Endothelial cell of umbilical vein (primary cell): ENCODE measurements around the gene SPIRE1. TPM values are rescaled to one million over a fixed set of nuclear protein-coding genes. Genes with fewer than 3 reads are reported as not detected.
"Not testable (repeated sequence)": the region's sequence is repeated elsewhere in the genome, so short reads cannot be mapped to it uniquely, and the experiment has no call there.

Experiments used
- BruUV-seq: library from RNA; stranded (reverse); fragments of 400-500 nt; replicated peaks from 2 replicates; lab custom pipeline; 2021; lab: Mats Ljungman, UMichigan
- CTCF ChIA-PET: fragments of 300-600, 350-600 bp; sonication (Branson Sonifier 250); formaldehyde crosslinking; loops from one replicate; lab custom pipeline; 2021; ENCODE audit warnings: antibody characterized with exemption, inconsistent platforms; lab: Charles Lee
- POLR2A ChIA-PET: fragments of 300-600, 350-600 bp; sonication (Branson Sonifier 250); formaldehyde crosslinking; loops from one replicate; lab custom pipeline; 2021; ENCODE audit warnings: antibody characterized with exemption, inconsistent platforms; lab: Charles Lee
- DNase-seq: peaks from one replicate; pipeline ENCODE4 v3.0.0-alpha.2; 2011; ENCODE audit warnings: low read depth, low spot score
- FAIRE-seq: peaks from 2 replicates; lab custom pipeline; 2011; peaks lifted over from hg19 to GRCh38; lab: Jason Lieb, UNC
- H2AFZ ChIP-seq: 2 replicates; pipeline ENCODE4 v1.6.0; 2012; ENCODE audit warnings: low read depth, low read length, control low read depth, inconsistent platforms
- H3K27ac ChIP-seq: 2 replicates; pipeline ENCODE4 v1.5.1; 2011; ENCODE audit warnings: low read depth, mild to moderate bottlenecking, control low read depth, low read length, moderate library complexity; ENCODE audit not compliant: insufficient read depth
- H3K27me3 ChIP-seq, 2 experiments: 2 replicates each; pipeline versions ENCODE4 v1.6.0 to v1.6.1; 2011; ENCODE audit warnings: low read length in 2 of 2, mixed read lengths in 1 of 2; ENCODE audit not compliant: control insufficient read depth in 2 of 2, insufficient read depth in 2 of 2
- H3K36me3 ChIP-seq, 2 experiments: 2 replicates in 1 of 2; 3 replicates in 1 of 2; pipeline ENCODE4 v1.5.1; 2011; ENCODE audit warnings: low read length in 2 of 2, mild to moderate bottlenecking in 1 of 2, moderate library complexity in 1 of 2; ENCODE audit not compliant: control insufficient read depth in 2 of 2, insufficient read depth in 2 of 2; ENCODE audit errors: extremely low read depth in 1 of 2
- H3K4me1 ChIP-seq: 3 replicates; pipeline ENCODE4 v1.5.1; 2011; ENCODE audit warnings: mild to moderate bottlenecking, low read length; ENCODE audit not compliant: control insufficient read depth, insufficient read depth; ENCODE audit errors: extremely low read depth
- H3K4me2 ChIP-seq: 2 replicates; pipeline ENCODE4 v1.6.1; 2011; ENCODE audit warnings: low read length, control low read depth, mixed read lengths; ENCODE audit not compliant: insufficient read depth
- H3K4me3 ChIP-seq, 3 experiments: fragments of 200-600 bp in 1 of 3; sonication (generic), shearing (Covaris generic) in 1 of 3; replicated peaks in 1 of 3; 2 replicates each; pipeline ENCODE4 v1.5.1; 2011 to 2016; ENCODE audit warnings: control low read depth in 3 of 3, low read length in 3 of 3, mild to moderate bottlenecking in 2 of 3, inconsistent platforms in 1 of 3, low read depth in 1 of 3, moderate library complexity in 1 of 3; ENCODE audit not compliant: insufficient read depth in 1 of 3
- H3K79me2 ChIP-seq: 2 replicates; pipeline ENCODE4 v1.6.0; 2012; ENCODE audit warnings: low read length, inconsistent platforms; ENCODE audit not compliant: control insufficient read depth, insufficient read depth
- H3K9ac ChIP-seq: replicated peaks from 2 replicates; pipeline ENCODE3; 2011; ENCODE audit warnings: low read length, control low read depth; ENCODE audit not compliant: insufficient read depth; ENCODE audit errors: extremely low read depth
- H3K9me1 ChIP-seq: replicated peaks from 3 replicates; pipeline ENCODE4 v1.6.0; 2011; ENCODE audit warnings: mild to moderate bottlenecking, low read length; ENCODE audit not compliant: control insufficient read depth, insufficient read depth; ENCODE audit errors: extremely low read depth
- H3K9me3 ChIP-seq: replicated peaks from 2 replicates; pipeline ENCODE4 v1.5.1; 2012; ENCODE audit warnings: low read length, inconsistent platforms; ENCODE audit not compliant: control insufficient read depth, insufficient read depth
- H4K20me1 ChIP-seq: replicated peaks from 2 replicates; pipeline ENCODE3; 2011; ENCODE audit warnings: mild to moderate bottlenecking, low read length; ENCODE audit not compliant: control insufficient read depth, insufficient read depth; ENCODE audit errors: extremely low read depth
- EZH2 ChIP-seq: IDR thresholded peaks from 2 replicates; pipeline ENCODE4 v1.6.1; 2012; ENCODE audit warnings: borderline replicate concordance, low read depth, mild to moderate bottlenecking, moderate library complexity, low read length, inconsistent platforms; ENCODE audit not compliant: severe bottlenecking
- FOS ChIP-seq: IDR thresholded peaks from 2 replicates; pipeline ENCODE4 v1.6.1; 2011; ENCODE audit warnings: mild to moderate bottlenecking, low read length, moderate library complexity, borderline replicate concordance; ENCODE audit not compliant: insufficient read depth
- GATA2 ChIP-seq: IDR thresholded peaks from 2 replicates; pipeline ENCODE4 v1.7.0; 2011; ENCODE audit warnings: low read depth, mild to moderate bottlenecking, moderate library complexity, mixed read lengths, low read length; ENCODE audit not compliant: insufficient read length, insufficient read depth
- JUN ChIP-seq: IDR thresholded peaks from 2 replicates; pipeline ENCODE4 v1.6.1; 2011; ENCODE audit warnings: borderline replicate concordance, low read depth; ENCODE audit not compliant: insufficient read length, insufficient read depth
- MYC ChIP-seq: IDR thresholded peaks from one replicate; pipeline ENCODE4 v1.6.1; 2011; ENCODE audit warnings: mild to moderate bottlenecking, low read depth, low read length
- POLR2A ChIP-seq: IDR thresholded peaks from 2 replicates; pipeline ENCODE4 v1.6.1; 2012; ENCODE audit warnings: low read depth, mild to moderate bottlenecking, control low read depth, low read length
- POLR2AphosphoS5 ChIP-seq: IDR thresholded peaks from 2 replicates; pipeline ENCODE4 v1.6.1; 2012; ENCODE audit warnings: low read depth, mild to moderate bottlenecking, control low read depth, low read length, moderate library complexity; ENCODE audit not compliant: insufficient read depth
- dilution Hi-C: fragments of 300-500 bp; cut with MboI; formaldehyde crosslinking; loops from one replicate; pipeline ENCODE4 v1.15.0; 2019; ENCODE audit warnings: low sequenced_read_pairs; ENCODE audit not compliant: extremely low pct_ligation_motif_present
- intact Hi-C: fragments of 100-400 bp; cut with micrococcal nuclease; formaldehyde crosslinking; loops from one replicate; pipeline ENCODE4 v1.10.0; 2022
- polyA plus RNA-seq, 4 experiments: library from polyadenylated mRNA; depleted of rRNA in 3 of 4; stranded (reverse) in 3 of 4; unstranded in 1 of 4; fragments of >200 nt; gene quantifications; 2 replicates each; pipeline versions ENCODE4 v1.2.1 to v1.2.3, GENCODE V29; 2011 to 2012; ENCODE audit warnings: missing spikeins in 1 of 4
- total RNA-seq: library from RNA; stranded (reverse); gene quantifications from 2 replicates; pipeline ENCODE4 v1.2.3, GENCODE V29; 2021
- TF ChIP-seq, protein P1 (sequence below), 2 donors: IDR thresholded peaks; 1 replicate in 1 of 2; 2 replicates in 1 of 2; pipeline ENCODE4 v1.5.1; 2011; ENCODE audit warnings: low read length in 2 of 2, mild to moderate bottlenecking in 2 of 2, moderate library complexity in 2 of 2, control low read depth in 1 of 2, inconsistent platforms in 1 of 2, low read depth in 1 of 2; ENCODE audit not compliant: insufficient read depth in 1 of 2; ENCODE audit errors: extremely low read depth in 1 of 2
- TF ChIP-seq, protein P2 (sequence below): IDR thresholded peaks from 2 replicates; pipeline ENCODE4 v1.6.1; 2011; ENCODE audit not compliant: insufficient read depth, insufficient read length

The SPIRE1 gene
- total and polyA plus RNA-seq, 2 donors (not counting 3 experiments of a cell fraction or from before 2014, with no cell fraction given) = 13.1 to 44.0 TPM

DNA sequence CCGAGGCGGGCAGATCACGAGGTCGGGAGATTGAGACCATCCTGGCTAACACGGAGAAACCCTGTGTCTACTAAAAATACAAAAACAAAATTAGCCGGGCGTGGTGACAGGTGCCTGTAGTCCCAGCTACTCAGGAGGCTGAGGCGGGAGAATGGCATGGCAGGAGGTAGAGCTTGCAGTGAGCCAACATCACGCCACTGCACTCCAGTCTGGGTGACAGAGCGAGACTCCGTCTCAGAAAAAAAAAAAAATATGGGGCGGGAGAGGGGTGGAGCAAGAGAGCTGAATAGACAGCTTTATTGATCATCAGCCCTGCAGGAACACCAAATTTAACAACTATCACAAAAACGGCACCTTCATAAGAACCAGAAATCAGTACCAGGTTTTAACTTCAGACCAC lies 106.4 kb downstream of the SPIRE1 start:
- H3K9ac ChIP-seq, H3K4me1 ChIP-seq, H3K27ac ChIP-seq, H4K20me1 ChIP-seq, H3K4me2 ChIP-seq, FAIRE-seq, H3K27me3 ChIP-seq, DNase-seq, H3K9me3 ChIP-seq, H2AFZ ChIP-seq, dilution Hi-C loops, BruUV-seq, H3K4me3 ChIP-seq, POLR2A ChIA-PET, H3K36me3 ChIP-seq, H3K9me1 ChIP-seq, CTCF ChIA-PET: not testable (repeated sequence)
- H3K79me2 ChIP-seq = peaks cover 67% of the 10 kb centered on the region
- intact Hi-C loops = loop anchor here (5.0 kb wide), 1 partner anchor 36 kb away; no protein-coding TSS in a partner anchor

DNA sequence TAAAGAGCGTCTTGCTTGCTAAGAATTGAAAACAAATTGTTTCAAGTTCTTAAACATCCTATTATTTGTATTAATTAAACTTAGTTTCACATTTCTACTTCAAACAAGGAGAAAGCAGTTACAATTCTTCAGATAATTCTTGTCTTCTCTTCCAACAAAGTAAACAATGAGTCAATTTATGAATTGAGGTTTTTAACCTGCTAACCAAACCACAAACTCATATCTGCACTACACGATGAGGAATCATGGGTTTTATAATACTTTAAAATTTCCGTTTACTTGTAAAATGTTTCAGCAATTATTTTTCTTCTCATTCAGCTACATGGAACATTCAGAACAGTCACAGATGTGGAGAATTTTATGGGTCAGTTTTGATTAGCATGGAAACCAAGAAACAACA lies 114.2 kb downstream of the SPIRE1 start:
- dilution Hi-C loops (no loop called here), intact Hi-C loops (no loop called here)

More for the DNA sequence above, 114.2 kb downstream of the SPIRE1 start:
- Histone ChIP-seq H3K4me3 (no peak overlapping the region), H3K4me2 (no peak overlapping the region), H3K4me1 (no peaks in the 10 kb centered on the region), H3K9me3 (no peaks in the 10 kb centered on the region), H2AFZ (no peak overlapping the region), H3K27ac (no peak overlapping the region), H3K79me2 (peaks cover 29% of the 10 kb centered on the region), H3K9me1 (no peaks in the 10 kb centered on the region), H3K36me3 (peaks cover 0 to 2% of the 10 kb centered on the region in 2 experiments), H3K27me3 (no peaks in the 10 kb centered on the region), H4K20me1 (no peaks in the 10 kb centered on the region), H3K9ac (no peak overlapping the region)
- CTCF ChIA-PET = interaction anchor here (1.2 kb wide), 1 partner anchor 48 kb away, joined by 3 read pairs; no protein-coding TSS in a partner anchor
- POLR2A ChIA-PET = no interaction called here
- no TSS peak for BruUV-seq
- TF ChIP-seq, protein P1, sequence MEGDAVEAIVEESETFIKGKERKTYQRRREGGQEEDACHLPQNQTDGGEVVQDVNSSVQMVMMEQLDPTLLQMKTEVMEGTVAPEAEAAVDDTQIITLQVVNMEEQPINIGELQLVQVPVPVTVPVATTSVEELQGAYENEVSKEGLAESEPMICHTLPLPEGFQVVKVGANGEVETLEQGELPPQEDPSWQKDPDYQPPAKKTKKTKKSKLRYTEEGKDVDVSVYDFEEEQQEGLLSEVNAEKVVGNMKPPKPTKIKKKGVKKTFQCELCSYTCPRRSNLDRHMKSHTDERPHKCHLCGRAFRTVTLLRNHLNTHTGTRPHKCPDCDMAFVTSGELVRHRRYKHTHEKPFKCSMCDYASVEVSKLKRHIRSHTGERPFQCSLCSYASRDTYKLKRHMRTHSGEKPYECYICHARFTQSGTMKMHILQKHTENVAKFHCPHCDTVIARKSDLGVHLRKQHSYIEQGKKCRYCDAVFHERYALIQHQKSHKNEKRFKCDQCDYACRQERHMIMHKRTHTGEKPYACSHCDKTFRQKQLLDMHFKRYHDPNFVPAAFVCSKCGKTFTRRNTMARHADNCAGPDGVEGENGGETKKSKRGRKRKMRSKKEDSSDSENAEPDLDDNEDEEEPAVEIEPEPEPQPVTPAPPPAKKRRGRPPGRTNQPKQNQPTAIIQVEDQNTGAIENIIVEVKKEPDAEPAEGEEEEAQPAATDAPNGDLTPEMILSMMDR (IDR thresholded peaks at IDR 0.05; ENCODE audit: extremely low read depth in 1 of 2, insufficient read depth in 1 of 2, low read depth in 1 of 2, low read length in 2 of 2) = no peak
- TF ChIP-seq MYC (no peak), POLR2AphosphoS5 (no peak), POLR2A (no peak), JUN (no peak), FOS (no peak), EZH2 (no peak), GATA2 (no peak)
- TF ChIP-seq, protein P2, sequence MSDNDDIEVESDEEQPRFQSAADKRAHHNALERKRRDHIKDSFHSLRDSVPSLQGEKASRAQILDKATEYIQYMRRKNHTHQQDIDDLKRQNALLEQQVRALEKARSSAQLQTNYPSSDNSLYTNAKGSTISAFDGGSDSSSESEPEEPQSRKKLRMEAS = no peak
- no peak for FAIRE-seq
- no peak for DNase-seq
